Epithelial cell of esophagus (primary cell): Measurements from ENCODE around the gene MAP2K6.
A peak's percentile ranks its signal among the peaks of the same experiment; 100 is the strongest.
"Not testable (repeated sequence)": the region's sequence is repeated elsewhere in the genome, so short reads cannot be mapped to it uniquely, and the experiment has no call there.

Experiments used
- DNase-seq: peaks from one replicate; pipeline ENCODE4 v3.0.0; 2010; ENCODE audit warnings: low read depth
- H3K4me3 ChIP-seq: 2 replicates; pipeline ENCODE4 v1.5.1; 2011; ENCODE audit warnings: mild to moderate bottlenecking, low read length, control low read depth
- CTCF ChIP-seq: IDR thresholded peaks from 2 replicates; pipeline ENCODE4 v1.5.1; 2011; ENCODE audit warnings: low read depth, mild to moderate bottlenecking, low read length, control low read depth, inconsistent platforms; ENCODE audit not compliant: insufficient read depth; ENCODE audit errors: missing control alignments

MAP2K6 gene

GRCh38 chr17:69473841-69474831 lies 59.6 kb downstream of the MAP2K6 start:
- H3K4me3 ChIP-seq: no peak overlapping the region
- DNase-seq: no peak
- TF ChIP-seq CTCF: no peak

- no peak for DNase-seq
- no peak overlapping the region for H3K4me3 ChIP-seq
- no peak for TF ChIP-seq CTCF
Measured at GRCh38 chr17:69477204-69477902, 62.9 kb downstream of the MAP2K6 start.

GRCh38 chr17:69477903-69478266 lies 63.4 kb downstream of the MAP2K6 start:
- DNase-seq: no peak
- H3K4me3 ChIP-seq: no peak overlapping the region
- TF ChIP-seq CTCF: no peak

- H3K4me3 ChIP-seq: no peak overlapping the region
- TF ChIP-seq CTCF: no peak
- no peak for DNase-seq
Measured at GRCh38 chr17:69478916-69479315, 64.4 kb downstream of the MAP2K6 start.

- H3K4me3 ChIP-seq: not testable (repeated sequence)
Measured at GRCh38 chr17:69479756-69480155, 65.3 kb downstream of the MAP2K6 start.

DNA sequence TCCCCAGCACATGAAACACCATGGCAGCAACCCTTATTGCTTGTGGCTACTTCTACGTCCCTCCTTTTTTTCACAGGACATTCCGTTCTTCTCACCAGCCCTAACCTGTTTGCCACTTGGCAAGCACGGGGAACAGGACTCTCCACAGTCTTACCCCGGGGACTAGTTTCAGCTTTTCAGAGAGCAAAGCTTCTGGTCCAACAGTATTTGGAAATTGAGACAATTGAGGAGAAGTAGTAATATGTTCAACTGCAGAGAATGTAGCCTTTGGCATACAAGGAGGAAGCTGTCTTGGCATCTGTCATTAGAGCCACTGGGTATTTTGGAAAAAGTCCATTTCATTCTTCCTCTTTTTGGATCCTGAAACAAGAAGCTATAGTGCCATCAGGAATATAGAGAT lies 65.7 kb downstream of the MAP2K6 start:
- no peak for TF ChIP-seq CTCF
- no peak overlapping the region for H3K4me3 ChIP-seq
- DNase-seq: peak; percentile 50

More at GRCh38 chr17:69479756-69480155, 65.3 kb downstream of the MAP2K6 start:
- not testable (repeated sequence) for DNase-seq

GRCh38 chr17:69485251-69485661 lies 70.8 kb downstream of the MAP2K6 start:
- no peak for TF ChIP-seq CTCF
- no peak overlapping the region for H3K4me3 ChIP-seq
- no peak for DNase-seq
